CD4-positive, alpha-beta T cell treated with Interleukin-17A for 4 hours (primary cell): ENCODE data around the gene UPF3B.
"Not testable (repeated sequence)": the region's sequence is repeated elsewhere in the genome, so short reads cannot be mapped to it uniquely, and the experiment has no call there.

Experiments used
- DNase-seq: peaks from one replicate; pipeline ENCODE4 v3.0.0-alpha.2; 2020; ENCODE audit warnings: mixed read lengths

The UPF3B gene

GRCh38 chrX:119852382-119853353, at the start of gene UPF3B:
Gene UPF3B (minus strand): TSS chrX:119852963. CDS start chrX:119852928, 35 bp downstream.
- DNase-seq = peak; percentile 94

- DNase-seq = no peak
These were observed 48.2 kb upstream of the UPF3B start for GRCh38 chrX:119900976-119901375.

GRCh38 chrX:119899125-119899524, 46.4 kb upstream of the UPF3B start:
- DNase-seq = no peak

- no peak for DNase-seq
These were observed 43.1 kb upstream of the UPF3B start, which contains the start of gene AKAP14 for GRCh38 chrX:119895843-119896326. Gene AKAP14 (plus strand): TSS chrX:119895893. CDS start chrX:119903224, 7,331 bp downstream.

- not testable (repeated sequence) for DNase-seq
These were observed 39.4 kb upstream of the UPF3B start for GRCh38 chrX:119891961-119892692.

GRCh38 chrX:119890626-119891025, 37.9 kb upstream of the UPF3B start:
- not testable (repeated sequence) for DNase-seq

- DNase-seq = peak; percentile 73
These were observed 35.1 kb upstream of the UPF3B start for GRCh38 chrX:119887721-119888425.

- DNase-seq = no peak
These were observed 33.0 kb upstream of the UPF3B start for GRCh38 chrX:119885554-119886428.

GRCh38 chrX:119880552-119881437, 28.0 kb upstream of the UPF3B start:
- DNase-seq = peak; percentile 37

- DNase-seq = no peak
These were observed 27.3 kb upstream of the UPF3B start for GRCh38 chrX:119880076-119880475.

- DNase-seq = no peak
These were observed 26.0 kb upstream of the UPF3B start for GRCh38 chrX:119878740-119879139.

GRCh38 chrX:119871599-119872395, 19.0 kb upstream of the UPF3B start, which contains the start of the genes NDUFA1 and RNF113A:
Gene NDUFA1 (plus strand): TSS chrX:119871832. CDS start chrX:119871912, 80 bp downstream.
Gene RNF113A (minus strand): TSS chrX:119871733. CDS start chrX:119871613, 120 bp downstream.
- DNase-seq = peak; percentile 85

GRCh38 chrX:119871245-119871598, 18.5 kb upstream of the UPF3B start:
- no peak for DNase-seq

- peak; percentile 51 for DNase-seq
These were observed 17.9 kb upstream of the UPF3B start for GRCh38 chrX:119870626-119871131.

- no peak for DNase-seq
These were observed 681 bp upstream of the UPF3B start for GRCh38 chrX:119853444-119853843.

GRCh38 chrX:119833905-119834304, 18.9 kb downstream of the UPF3B start:
- DNase-seq = no peak

GRCh38 chrX:119828446-119828845, 24.3 kb downstream of the UPF3B start:
- no peak for DNase-seq

GRCh38 chrX:119826399-119826959, 26.3 kb downstream of the UPF3B start:
- no peak for DNase-seq

- not testable (repeated sequence) for DNase-seq
These were observed 28.5 kb downstream of the UPF3B start for GRCh38 chrX:119824221-119824620.
